ENCODE measurements around the gene BMPR1A. TPM values are rescaled to one million over a fixed set of nuclear protein-coding genes. Genes with fewer than 3 reads are reported as not detected.

Gene BMPR1A
- total RNA-seq, 1 experiment from 2014 or later: 42.6 TPM

GRCh38 chr10:86733260-86733671 lies 23.2 kb upstream of the BMPR1A start:
- Histone ChIP-seq H3K9me2 (ENCODE audit: insufficient read depth) (no peaks in the 10 kb centered on the region), H3K79me2 (ENCODE audit: insufficient read depth, low read length) (no peaks in the 10 kb centered on the region), H3K4me1 (ENCODE audit: control insufficient read depth in 1 of 2, insufficient read depth in 2 of 2, low read length in 2 of 2) (no peaks in the 10 kb centered on the region), H3K27ac (ENCODE audit: low read depth, low read length) (no peak overlapping the region), H3K4me2 (ENCODE audit: low read length) (no peak overlapping the region), H4K20me1 (ENCODE audit: insufficient read depth) (no peaks in the 10 kb centered on the region), H2AFZ (ENCODE audit: low read depth, low read length, poor library complexity, severe bottlenecking) (no peak overlapping the region), H3K27me3 (ENCODE audit: insufficient read depth, low read length) (no peaks in the 10 kb centered on the region), H3K9me3 (ENCODE audit: control insufficient read depth in 1 of 2, insufficient read depth in 1 of 2, low read depth in 1 of 2, low read length in 2 of 2) (no peaks in the 10 kb centered on the region), H3K36me3 (ENCODE audit: control insufficient read depth in 1 of 2, insufficient read depth in 2 of 2, low read length in 2 of 2) (no peaks in the 10 kb centered on the region), H3K4me3 (replicated peaks in 1 of 2; ENCODE audit: low read depth in 1 of 2, low read length in 2 of 2) (no peak overlapping the region), H3K9ac (ENCODE audit: low read length) (no peak overlapping the region)
- TF ChIP-seq JUND (IDR thresholded peaks at IDR 0.05) (no peak), ZBTB33 (IDR thresholded peaks at IDR 0.05; ENCODE audit: extremely low read depth, insufficient replicate concordance, low read length) (no peak), CEBPB (IDR thresholded peaks at IDR 0.05; ENCODE audit: low read depth) (no peak), RAD21 (IDR thresholded peaks at IDR 0.05; ENCODE audit: low read depth) (no peak), POLR2A (IDR thresholded peaks at IDR 0.05; ENCODE audit: borderline replicate concordance, extremely low read depth, insufficient read depth, insufficient read length) (no peak), YY1 (IDR thresholded peaks at IDR 0.05; ENCODE audit: extremely low read depth, insufficient replicate concordance, low read depth, low read length) (no peak), FOSL1 (IDR thresholded peaks at IDR 0.05; ENCODE audit: low read depth) (no peak), CBX3 (IDR thresholded peaks at IDR 0.05; ENCODE audit: low read depth) (no peak), REST (IDR thresholded peaks at IDR 0.05; ENCODE audit: low read depth) (no peak), ZFX (IDR thresholded peaks at IDR 0.05) (no peak), ZNF274 (IDR thresholded peaks at IDR 0.05; ENCODE audit: low read depth, low read length) (no peak), CTCF (IDR thresholded peaks at IDR 0.05 in 2 of 3, conservative IDR thresholded peaks at IDR 0.05 in 1 of 3; ENCODE audit: borderline replicate concordance in 1 of 3, insufficient read depth in 1 of 3, low read depth in 2 of 3, low read length in 2 of 3) (no peak), EGR1 (IDR thresholded peaks at IDR 0.05; ENCODE audit: low read depth) (no peak)
- ATAC-seq (no peak), DNase-seq (ENCODE audit: low read depth, low spot score) (no peak)
- RAD21 ChIA-PET (ENCODE audit: low non-redundant PET in 1 of 2, low total read pairs in 2 of 2, uncharacterized antibody in 2 of 2, unreplicated experiment in 2 of 2): no interaction called here
- BruUV-seq (replicated peaks): no TSS peak
- CTCF ChIA-PET: no interaction called here
- intact Hi-C loops (cut with micrococcal nuclease): no loop called here
- POLR2A ChIA-PET: no interaction called here
